Epithelial cell of esophagus (primary cell): ENCODE measurements around the gene VPS37B.
"Not testable (repeated sequence)": the region's sequence is repeated elsewhere in the genome, so short reads cannot be mapped to it uniquely, and the experiment has no call there.

Source experiments
- DNase-seq: peaks from one replicate; pipeline ENCODE4 v3.0.0; 2010; ENCODE audit warnings: low read depth
- H3K4me3 ChIP-seq: 2 replicates; pipeline ENCODE4 v1.5.1; 2011; ENCODE audit warnings: mild to moderate bottlenecking, low read length, control low read depth
- TF ChIP-seq, protein P1 (sequence below): IDR thresholded peaks from 2 replicates; pipeline ENCODE4 v1.5.1; 2011; ENCODE audit warnings: low read depth, mild to moderate bottlenecking, low read length, control low read depth, inconsistent platforms; ENCODE audit not compliant: insufficient read depth; ENCODE audit errors: missing control alignments

The VPS37B gene

DNA sequence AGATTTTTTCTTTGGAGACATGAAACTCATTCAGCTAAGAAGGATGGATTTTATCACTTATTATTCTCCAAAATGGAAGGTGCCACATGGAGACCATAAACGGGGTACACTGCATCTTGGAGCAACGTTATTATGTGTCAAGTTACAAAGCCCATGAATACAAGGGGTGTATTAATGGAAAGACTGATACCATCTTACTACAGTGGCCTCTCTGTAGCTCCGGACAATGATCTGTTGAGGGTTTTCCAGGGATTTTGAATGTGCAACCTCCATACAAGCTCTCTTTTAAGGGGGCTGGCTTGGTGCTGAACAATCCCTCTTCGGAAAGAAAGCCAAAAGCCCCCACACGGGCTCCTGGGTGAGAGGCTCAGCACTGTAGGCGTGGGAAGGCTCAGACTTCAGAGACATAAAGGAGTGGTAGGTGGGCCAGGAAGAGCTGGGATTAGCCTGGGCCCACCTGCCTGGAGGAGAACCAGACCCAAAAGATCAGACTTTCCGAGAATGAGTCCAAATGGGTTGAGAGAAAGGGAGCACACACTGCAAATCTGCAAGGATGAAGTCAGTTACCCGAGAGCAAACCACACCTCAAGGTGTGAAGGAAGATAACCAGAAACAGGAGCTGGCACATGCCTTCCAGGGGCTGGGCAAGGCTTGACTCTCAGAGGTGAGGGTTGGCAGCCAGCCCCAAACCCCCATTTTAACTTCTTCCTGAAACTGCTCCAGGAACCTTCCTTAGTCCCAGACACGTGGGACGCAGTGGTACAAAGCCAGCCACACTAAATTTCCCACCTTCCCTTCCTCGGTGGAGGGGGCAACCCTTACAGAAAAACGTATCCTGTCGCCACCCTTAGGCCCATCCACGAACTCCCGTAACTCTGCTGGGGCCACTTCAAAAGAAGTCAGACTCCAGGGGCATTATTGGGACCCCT is 1.5 kb downstream of the VPS37B start:
- peak overlapping the region; percentile 100 for H3K4me3 ChIP-seq
- TF ChIP-seq, protein P1, sequence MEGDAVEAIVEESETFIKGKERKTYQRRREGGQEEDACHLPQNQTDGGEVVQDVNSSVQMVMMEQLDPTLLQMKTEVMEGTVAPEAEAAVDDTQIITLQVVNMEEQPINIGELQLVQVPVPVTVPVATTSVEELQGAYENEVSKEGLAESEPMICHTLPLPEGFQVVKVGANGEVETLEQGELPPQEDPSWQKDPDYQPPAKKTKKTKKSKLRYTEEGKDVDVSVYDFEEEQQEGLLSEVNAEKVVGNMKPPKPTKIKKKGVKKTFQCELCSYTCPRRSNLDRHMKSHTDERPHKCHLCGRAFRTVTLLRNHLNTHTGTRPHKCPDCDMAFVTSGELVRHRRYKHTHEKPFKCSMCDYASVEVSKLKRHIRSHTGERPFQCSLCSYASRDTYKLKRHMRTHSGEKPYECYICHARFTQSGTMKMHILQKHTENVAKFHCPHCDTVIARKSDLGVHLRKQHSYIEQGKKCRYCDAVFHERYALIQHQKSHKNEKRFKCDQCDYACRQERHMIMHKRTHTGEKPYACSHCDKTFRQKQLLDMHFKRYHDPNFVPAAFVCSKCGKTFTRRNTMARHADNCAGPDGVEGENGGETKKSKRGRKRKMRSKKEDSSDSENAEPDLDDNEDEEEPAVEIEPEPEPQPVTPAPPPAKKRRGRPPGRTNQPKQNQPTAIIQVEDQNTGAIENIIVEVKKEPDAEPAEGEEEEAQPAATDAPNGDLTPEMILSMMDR = peak; percentile 22
- peak; percentile 78 for DNase-seq

DNA sequence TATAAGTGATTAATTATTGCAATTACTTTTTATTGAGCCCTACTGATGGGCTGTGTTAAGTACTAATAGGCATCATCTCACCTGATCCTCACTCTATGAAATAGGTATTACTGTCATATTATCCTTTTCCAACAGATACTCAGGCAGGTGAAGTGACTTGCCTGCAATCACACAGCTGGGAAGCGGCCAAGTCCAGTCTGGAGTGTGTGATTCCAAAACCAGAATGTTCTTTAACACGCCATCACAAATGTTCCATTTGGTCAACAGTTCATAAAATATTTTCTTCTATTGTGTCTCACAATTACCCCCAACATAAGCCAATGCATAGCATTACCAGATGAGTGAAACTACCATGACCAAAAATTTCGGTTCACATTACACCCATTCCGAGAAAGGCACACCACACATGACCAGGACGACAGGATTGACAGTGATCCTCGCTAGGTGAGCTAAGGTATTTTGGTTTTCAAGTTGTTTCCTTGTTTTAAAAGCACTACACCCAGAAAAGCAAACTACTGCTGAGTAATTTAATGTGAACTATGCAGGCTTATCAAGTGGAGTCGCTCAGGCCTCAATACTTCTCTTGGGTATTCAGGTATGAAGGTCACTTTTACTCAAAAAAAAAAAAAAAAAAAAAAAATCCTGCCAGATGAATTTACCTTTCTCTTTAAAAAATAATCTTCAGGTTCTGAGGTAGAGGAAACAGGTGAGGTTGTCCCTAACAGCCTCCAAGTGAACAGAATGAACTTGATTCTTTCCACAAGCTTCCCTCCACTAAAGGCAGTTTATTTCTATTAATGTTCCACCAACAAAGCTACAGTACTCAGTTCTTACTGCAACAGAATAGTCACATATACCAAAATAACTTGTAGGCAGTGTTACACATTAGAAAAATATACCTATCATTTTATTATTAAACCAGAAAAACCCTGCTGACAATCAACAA is 2.4 kb downstream of the VPS37B start:
- peak overlapping the region; percentile 100 for H3K4me3 ChIP-seq
- peak; percentile 51 for DNase-seq
- TF ChIP-seq, protein P1 = no peak

DNA sequence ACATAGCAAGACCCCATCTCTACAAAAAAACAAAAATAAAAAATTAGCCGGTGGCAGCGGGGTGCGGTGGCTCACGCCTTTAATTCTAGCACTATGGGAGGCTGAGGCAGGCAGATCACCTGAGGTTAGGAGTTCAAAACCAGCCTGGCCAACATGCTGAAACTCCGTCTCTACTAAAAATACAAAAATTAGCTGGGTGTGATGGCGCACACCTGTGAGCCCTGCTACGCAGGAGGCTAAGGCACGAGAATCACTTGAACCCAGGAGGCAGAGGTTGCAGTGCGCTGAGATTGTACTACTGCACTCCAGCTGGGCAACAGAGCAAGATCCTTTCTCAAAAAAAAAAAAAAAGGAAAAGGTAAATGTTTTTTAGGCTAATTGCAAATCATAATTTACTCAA is 3.2 kb downstream of the VPS37B start:
- not testable (repeated sequence) for DNase-seq
- H3K4me3 ChIP-seq = peak overlapping the region; percentile 4

DNA sequence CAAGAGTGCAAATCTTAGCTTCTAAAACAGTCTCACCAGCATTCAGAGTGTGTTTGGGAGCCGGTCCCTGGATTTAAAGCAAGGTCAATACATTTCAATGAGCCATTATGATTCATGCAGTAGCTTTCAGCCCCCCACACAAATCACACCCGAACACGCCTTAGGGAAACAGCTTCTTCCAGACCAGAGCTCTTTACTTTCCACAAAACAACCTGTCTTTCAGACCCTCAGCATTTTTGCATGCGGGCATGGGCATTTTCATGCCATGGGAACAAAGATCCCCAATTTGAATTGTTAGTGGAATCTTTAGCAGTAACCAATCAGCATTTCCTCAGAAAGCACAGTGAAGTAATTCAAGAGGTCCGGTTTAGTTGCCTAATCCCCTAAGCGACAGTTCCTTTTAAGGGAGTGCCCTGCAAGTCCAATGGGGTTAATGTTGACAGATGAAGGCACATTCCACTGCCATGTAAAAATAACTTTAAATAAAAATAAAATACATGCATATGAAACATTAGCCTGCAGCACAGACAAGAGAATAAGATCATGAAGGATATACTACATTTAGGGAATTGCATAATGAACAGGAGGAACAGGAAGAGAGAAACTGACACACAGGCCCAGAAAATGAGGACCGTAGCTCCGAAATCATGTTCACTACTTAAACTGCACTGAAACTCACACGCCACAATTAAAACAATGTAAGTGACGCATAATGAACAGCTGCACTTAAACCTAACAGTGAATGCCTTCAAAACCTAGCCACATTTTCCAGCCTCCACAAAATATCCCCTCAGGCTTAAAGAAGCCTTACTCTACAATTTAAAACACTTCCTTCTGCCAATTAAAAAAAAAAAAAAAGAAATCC is 4.0 kb downstream of the VPS37B start:
- DNase-seq = peak; percentile 83
- TF ChIP-seq, protein P1 = no peak
- H3K4me3 ChIP-seq = peak overlapping the region; percentile 17

DNA sequence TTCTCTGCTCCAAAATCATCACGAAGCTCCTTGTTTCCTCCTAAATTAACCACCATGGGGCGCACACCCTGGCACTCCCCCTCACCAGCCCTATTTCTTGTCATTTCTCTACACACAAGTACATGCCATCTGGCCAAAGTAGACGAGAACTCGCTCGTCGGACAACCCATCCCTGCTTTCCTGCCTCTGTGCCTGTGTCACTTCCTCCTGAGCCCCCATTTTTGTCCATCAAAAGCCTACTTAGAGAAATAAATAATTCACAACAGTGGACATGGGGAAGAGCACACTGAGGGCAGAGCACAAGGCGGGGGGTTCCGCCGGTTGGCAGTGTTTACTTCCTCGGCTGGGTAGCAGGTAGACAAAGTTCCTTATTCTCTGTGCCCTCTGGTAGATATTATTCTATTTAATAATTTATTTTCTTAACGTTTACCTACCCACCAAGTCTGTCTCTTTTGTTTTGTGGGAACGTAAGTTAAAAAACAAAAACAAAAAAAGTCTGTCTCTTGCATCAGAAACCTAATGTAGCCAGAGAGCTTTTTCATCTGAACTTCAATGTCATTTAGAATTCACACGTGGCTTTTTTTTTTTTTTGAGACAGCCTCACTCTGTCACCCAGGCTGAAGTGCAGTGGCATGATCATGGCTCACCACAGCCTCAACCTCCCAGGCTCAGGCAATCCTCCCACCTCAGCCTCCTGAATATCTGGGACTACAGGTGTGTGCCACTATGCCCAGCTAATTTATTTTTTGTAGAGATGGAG is 6.0 kb downstream of the VPS37B start:
- no peak overlapping the region for H3K4me3 ChIP-seq
- no peak for DNase-seq
- TF ChIP-seq, protein P1 = no peak

DNA sequence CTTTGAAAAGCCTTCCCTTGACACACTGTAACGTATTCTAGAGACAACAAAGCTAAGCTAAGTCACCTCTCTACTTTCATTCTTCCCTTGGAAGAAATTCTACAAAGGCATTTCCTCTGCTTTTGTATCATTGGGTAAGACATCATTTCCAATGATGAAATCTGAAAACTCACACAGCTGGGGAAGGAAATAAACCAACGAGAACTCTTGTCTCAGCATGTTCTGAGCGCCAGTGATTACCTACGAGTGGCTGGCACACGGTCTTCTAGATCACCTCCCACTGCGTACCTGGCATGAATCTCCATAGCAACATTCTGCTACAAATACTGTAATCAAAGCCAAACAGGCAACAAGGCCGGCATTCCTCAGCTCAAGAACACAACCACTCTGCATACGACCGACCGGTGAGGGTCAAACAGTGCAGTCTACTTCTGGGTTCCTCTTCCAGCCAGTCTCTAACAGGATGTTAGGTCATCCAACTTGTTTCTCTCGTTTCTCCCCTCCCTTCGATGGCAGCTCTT is 7.6 kb downstream of the VPS37B start:
- TF ChIP-seq, protein P1 = no peak
- peak; percentile 100 for DNase-seq
- peak overlapping the region; percentile 27 for H3K4me3 ChIP-seq
